B cell (primary cell): ENCODE measurements around the gene GMCL1. TPM values are rescaled to one million over a fixed set of nuclear protein-coding genes. Genes with fewer than 3 reads are reported as not detected.

Experiments used
- ATAC-seq: fragments of 200-7000 bp; cut with Tn5 transposase; one replicate; pipeline ENCODE4 v1.10.0; 2021; ENCODE audit warnings: low read depth, mild to moderate bottlenecking, moderate number of reproducible peaks, moderate library complexity
- CTCF ChIA-PET: fragments of 350-600 bp; sonication (Branson Sonifier 250); formaldehyde crosslinking; loops from one replicate; lab custom pipeline; 2021; ENCODE audit warnings: antibody characterized with exemption, inconsistent platforms; lab: Charles Lee
- POLR2A ChIA-PET: fragments of 350-600 bp; sonication (Branson Sonifier 250); formaldehyde crosslinking; loops from one replicate; lab custom pipeline; 2021; ENCODE audit warnings: antibody characterized with exemption; lab: Charles Lee
- DNase-seq: peaks from one replicate; pipeline ENCODE4 v3.0.0; 2013
- H2AFZ ChIP-seq: 2 replicates; pipeline ENCODE4 v1.6.1; 2012; ENCODE audit warnings: mild to moderate bottlenecking, low read depth, low read length; ENCODE audit not compliant: insufficient read depth, poor library complexity, severe bottlenecking
- H3K27ac ChIP-seq, 2 donors: 1 replicate in 1 of 2; 2 replicates in 1 of 2; pipeline ENCODE4 v1.5.1; 2012 to 2013; ENCODE audit warnings: low read length in 2 of 2, mild to moderate bottlenecking in 2 of 2, moderate library complexity in 1 of 2
- H3K27me3 ChIP-seq, 4 experiments: fragments of 200-600 bp in 1 of 4; sonication (generic) in 1 of 4; replicated peaks in 1 of 4; 1 replicate in 2 of 4; 2 replicates in 2 of 4; pipeline versions ENCODE4 v1.6.1 to v1.7.0; 2013 to 2016; ENCODE audit warnings: low read length in 3 of 4, mild to moderate bottlenecking in 2 of 4, mixed read lengths in 1 of 4, moderate library complexity in 1 of 4; ENCODE audit not compliant: insufficient read depth in 4 of 4, control insufficient read depth in 3 of 4; ENCODE audit errors: control extremely low read depth in 1 of 4
- H3K36me3 ChIP-seq, 2 experiments: replicated peaks in 1 of 2; 1 replicate in 1 of 2; 2 replicates in 1 of 2; pipeline versions ENCODE4 v1.6.1 to v1.7.1; 2013; ENCODE audit warnings: low read length in 1 of 2; ENCODE audit not compliant: insufficient read depth in 2 of 2, control insufficient read depth in 1 of 2; ENCODE audit errors: control extremely low read depth in 1 of 2, extremely low read depth in 1 of 2
- H3K4me1 ChIP-seq, 2 donors: fragments of 200-600 bp in 1 of 2; sonication (generic) in 1 of 2; 1 replicate in 1 of 2; 2 replicates in 1 of 2; pipeline versions ENCODE4 v1.5.1 to v1.6.1; 2013 to 2017; ENCODE audit warnings: low read length in 2 of 2; ENCODE audit not compliant: control insufficient read depth in 2 of 2, insufficient read depth in 2 of 2
- H3K4me2 ChIP-seq: replicated peaks from 2 replicates; pipeline ENCODE3; 2012; ENCODE audit warnings: mild to moderate bottlenecking, low read depth, low read length; ENCODE audit not compliant: poor library complexity, severe bottlenecking
- H3K4me3 ChIP-seq, 5 experiments: fragments of 200-600 bp in 1 of 5; sonication (generic) in 1 of 5; 1 replicate in 3 of 5; 2 replicates in 2 of 5; pipeline versions ENCODE4 v1.5.1 to v1.7.0; 2011 to 2016; ENCODE audit warnings: low read length in 4 of 5, mild to moderate bottlenecking in 4 of 5, low read depth in 2 of 5, control low read depth in 1 of 5, moderate library complexity in 1 of 5; ENCODE audit not compliant: insufficient read depth in 1 of 5; ENCODE audit errors: control extremely low read depth in 1 of 5, extremely low read depth in 1 of 5
- H3K79me2 ChIP-seq: fragments of 200-600 bp; sonication (generic); one replicate; pipeline ENCODE4 v1.6.0; 2016; ENCODE audit warnings: low read length; ENCODE audit not compliant: control insufficient read depth, insufficient read depth
- H3K9ac ChIP-seq: fragments of 200-600 bp; sonication (generic); 2 replicates; pipeline ENCODE4 v1.6.1; 2017; ENCODE audit warnings: mild to moderate bottlenecking, low read length, moderate library complexity
- H3K9me3 ChIP-seq, 3 donors: one replicate each; pipeline versions ENCODE4 v1.6.1 to v1.7.1; 2013; ENCODE audit warnings: low read length in 2 of 3; ENCODE audit not compliant: control insufficient read depth in 2 of 3, insufficient read depth in 1 of 3; ENCODE audit errors: control extremely low read depth in 1 of 3
- H4K20me1 ChIP-seq: 2 replicates; pipeline ENCODE4 v1.6.0; 2012; ENCODE audit warnings: mild to moderate bottlenecking, low read length; ENCODE audit not compliant: insufficient read depth, control insufficient read depth, poor library complexity, severe bottlenecking
- H3K27ac Mint-ChIP-seq: one replicate; pipeline ENCODE4 v1.8.0; 2021; ENCODE audit warnings: mixed read lengths
- H3K27me3 Mint-ChIP-seq: one replicate; pipeline ENCODE4 v1.8.0; 2021; ENCODE audit warnings: mixed read lengths
- H3K4me1 Mint-ChIP-seq: one replicate; pipeline ENCODE4 v1.8.0; 2021; ENCODE audit warnings: mixed read lengths
- H3K4me3 Mint-ChIP-seq: one replicate; pipeline ENCODE4 v1.8.0; 2021; ENCODE audit warnings: mixed read lengths
- H3K9me3 Mint-ChIP-seq: one replicate; pipeline ENCODE4 v1.8.0; 2022; ENCODE audit warnings: mixed read lengths; ENCODE audit not compliant: insufficient read depth
- EZH2 ChIP-seq: IDR thresholded peaks from 2 replicates; pipeline ENCODE4 v1.6.1; 2012; ENCODE audit warnings: borderline replicate concordance, low read depth, mild to moderate bottlenecking, moderate library complexity, low read length; ENCODE audit not compliant: insufficient read depth, poor library complexity, severe bottlenecking
- WGBS: methylation state at CpG from one replicate; pipeline ENCODE4 v1.1.5; 2013; ENCODE audit warnings: missing lambda C conversion rate; ENCODE audit not compliant: insufficient coverage; 5-methylcytosine and 5-hydroxymethylcytosine counted together
- intact Hi-C: fragments of 100-400 bp; cut with micrococcal nuclease; formaldehyde crosslinking; loops from one replicate; pipeline ENCODE4 v1.10.0; 2022
- polyA plus RNA-seq: library from polyadenylated mRNA; depleted of rRNA; stranded (reverse); fragments of >200 nt; gene quantifications from 2 replicates; pipeline ENCODE4 v1.2.3, GENCODE V29; 2012
- total RNA-seq, 2 donors: library from RNA; stranded (reverse); fragments of 120-200 nt in 1 of 2; gene quantifications; 1 replicate in 1 of 2; 2 replicates in 1 of 2; pipeline versions ENCODE4 v1.2.3 to v1.2.4, GENCODE V29; 2013 to 2022
- TF ChIP-seq, protein P1 (sequence below): fragments of 200-600 bp; IDR thresholded peaks from one replicate; pipeline ENCODE4 v1.8.0; 2022; ENCODE audit warnings: antibody characterized with exemption, mild to moderate bottlenecking

GMCL1 gene
- total and polyA plus RNA-seq, 2 donors (not counting 1 experiment from before 2014, with no cell fraction given): 6.0 to 26.3 TPM

GRCh38 chr2:69844560-69844959 is 15.1 kb downstream of the GMCL1 start:
- ATAC-seq (no peak), DNase-seq (no peak)
- no peak overlapping the region for H3K4me2 ChIP-seq
- no peaks in the 10 kb centered on the region for H3K79me2 ChIP-seq
- H4K20me1 ChIP-seq: no peaks in the 10 kb centered on the region
- no peaks in the 10 kb centered on the region for H3K4me1 Mint-ChIP-seq
- intact Hi-C loops: no loop called here
- H3K9me3 ChIP-seq: no peaks in the 10 kb centered on the region
- no peak for TF ChIP-seq EZH2
- WGBS: 100% methylated on average over 2 of the region's 3 CpGs
- no peaks in the 10 kb centered on the region for H3K9me3 Mint-ChIP-seq
- no peak overlapping the region for H3K27ac Mint-ChIP-seq
- H3K4me1 ChIP-seq: no peaks in the 10 kb centered on the region
- ChIA-PET POLR2A (no interaction called here), CTCF (no interaction called here)
- no peak overlapping the region for H3K9ac ChIP-seq
- peaks cover 12 to 57% of the 10 kb centered on the region in 2 experiments for H3K36me3 ChIP-seq
- no peak overlapping the region for H3K4me3 ChIP-seq
- no peaks in the 10 kb centered on the region for H3K27me3 Mint-ChIP-seq
- no peaks in the 10 kb centered on the region for H3K27me3 ChIP-seq
- H3K4me3 Mint-ChIP-seq: no peak overlapping the region
- no peak overlapping the region for H3K27ac ChIP-seq
- no peak overlapping the region for H2AFZ ChIP-seq

DNA sequence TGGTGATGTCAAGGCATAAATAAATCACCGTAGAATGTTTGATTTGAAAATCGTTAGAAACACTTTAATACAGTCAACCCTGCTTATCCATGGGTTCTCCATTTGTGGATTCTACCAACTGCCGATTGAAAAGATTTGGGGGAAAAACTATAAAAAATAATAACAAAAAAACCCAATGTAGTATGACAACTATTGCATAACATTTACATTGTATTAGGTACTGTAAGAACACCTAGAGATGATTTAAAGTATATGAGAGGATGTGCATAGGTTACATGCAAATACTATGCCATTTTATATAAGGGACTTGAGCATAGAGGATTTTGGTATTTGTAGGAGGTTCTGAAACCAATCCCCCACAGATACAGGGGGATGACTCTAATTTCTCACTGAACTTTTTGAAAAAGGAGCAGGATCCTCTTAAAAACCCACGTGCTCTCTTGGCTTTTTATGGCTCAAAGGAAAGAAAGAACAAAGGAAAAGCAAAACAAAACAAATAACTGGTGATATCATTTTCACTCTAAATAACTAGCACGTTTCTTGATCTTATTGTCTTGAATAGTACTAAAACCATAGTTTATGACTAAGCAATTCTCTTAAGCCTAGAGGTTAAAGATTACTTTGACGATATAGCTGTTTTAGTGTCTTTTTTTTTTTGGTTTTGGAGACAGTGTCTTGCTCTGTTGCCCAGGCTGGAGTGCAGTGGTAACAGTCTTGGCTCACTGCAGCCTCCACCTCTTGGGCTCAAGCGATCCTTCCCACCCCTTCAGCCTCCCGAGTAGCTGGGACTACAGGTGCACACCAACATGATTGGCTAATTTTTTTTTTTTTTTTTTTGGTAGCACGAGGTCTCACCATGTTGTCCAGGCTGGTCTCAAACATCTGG is 17.0 kb downstream of the GMCL1 start:
- Histone ChIP-seq H2AFZ (no peak overlapping the region), H3K9me3 (no peaks in the 10 kb centered on the region), H3K4me2 (no peak overlapping the region), H3K4me3 (no peak overlapping the region), H3K4me1 (no peaks in the 10 kb centered on the region), H3K79me2 (no peaks in the 10 kb centered on the region), H3K9ac (no peak overlapping the region), H4K20me1 (no peaks in the 10 kb centered on the region), H3K36me3 (peaks cover 18 to 65% of the 10 kb centered on the region in 2 experiments), H3K27me3 (no peaks in the 10 kb centered on the region), H3K27ac (no peak overlapping the region)
- DNase-seq (no peak), ATAC-seq (no peak)
- Mint-ChIP-seq H3K27ac (no peak overlapping the region), H3K4me3 (no peak overlapping the region), H3K9me3 (no peaks in the 10 kb centered on the region), H3K27me3 (no peaks in the 10 kb centered on the region), H3K4me1 (no peaks in the 10 kb centered on the region)
- POLR2A ChIA-PET: interaction anchor here (0.6 kb wide), 1 partner anchor 489 kb away, joined by 3 read pairs; no protein-coding TSS in a partner anchor
- CTCF ChIA-PET: interaction anchor here (0.7 to 1.1 kb wide), 2 partner anchors 12 to 31 kb away, joined by 3 to 7 read pairs; no protein-coding TSS in a partner anchor
- intact Hi-C loops: no loop called here
- WGBS: 93% methylated on average over 2 of the region's 9 CpGs
- TF ChIP-seq EZH2: no peak
- TF ChIP-seq, protein P1, sequence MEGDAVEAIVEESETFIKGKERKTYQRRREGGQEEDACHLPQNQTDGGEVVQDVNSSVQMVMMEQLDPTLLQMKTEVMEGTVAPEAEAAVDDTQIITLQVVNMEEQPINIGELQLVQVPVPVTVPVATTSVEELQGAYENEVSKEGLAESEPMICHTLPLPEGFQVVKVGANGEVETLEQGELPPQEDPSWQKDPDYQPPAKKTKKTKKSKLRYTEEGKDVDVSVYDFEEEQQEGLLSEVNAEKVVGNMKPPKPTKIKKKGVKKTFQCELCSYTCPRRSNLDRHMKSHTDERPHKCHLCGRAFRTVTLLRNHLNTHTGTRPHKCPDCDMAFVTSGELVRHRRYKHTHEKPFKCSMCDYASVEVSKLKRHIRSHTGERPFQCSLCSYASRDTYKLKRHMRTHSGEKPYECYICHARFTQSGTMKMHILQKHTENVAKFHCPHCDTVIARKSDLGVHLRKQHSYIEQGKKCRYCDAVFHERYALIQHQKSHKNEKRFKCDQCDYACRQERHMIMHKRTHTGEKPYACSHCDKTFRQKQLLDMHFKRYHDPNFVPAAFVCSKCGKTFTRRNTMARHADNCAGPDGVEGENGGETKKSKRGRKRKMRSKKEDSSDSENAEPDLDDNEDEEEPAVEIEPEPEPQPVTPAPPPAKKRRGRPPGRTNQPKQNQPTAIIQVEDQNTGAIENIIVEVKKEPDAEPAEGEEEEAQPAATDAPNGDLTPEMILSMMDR: no peak
